GM18873 (cell line): ENCODE data around the gene IFT74.

Source experiments
- ATAC-seq: cut with Tn5 transposase; IDR thresholded peaks from one replicate; pipeline ENCODE4 v1.9.1; 2021; ENCODE audit warnings: mild to moderate bottlenecking, moderate library complexity, moderate number of reproducible peaks; ENCODE audit not compliant: unreplicated experiment, low FRiP score

The IFT74 gene

DNA sequence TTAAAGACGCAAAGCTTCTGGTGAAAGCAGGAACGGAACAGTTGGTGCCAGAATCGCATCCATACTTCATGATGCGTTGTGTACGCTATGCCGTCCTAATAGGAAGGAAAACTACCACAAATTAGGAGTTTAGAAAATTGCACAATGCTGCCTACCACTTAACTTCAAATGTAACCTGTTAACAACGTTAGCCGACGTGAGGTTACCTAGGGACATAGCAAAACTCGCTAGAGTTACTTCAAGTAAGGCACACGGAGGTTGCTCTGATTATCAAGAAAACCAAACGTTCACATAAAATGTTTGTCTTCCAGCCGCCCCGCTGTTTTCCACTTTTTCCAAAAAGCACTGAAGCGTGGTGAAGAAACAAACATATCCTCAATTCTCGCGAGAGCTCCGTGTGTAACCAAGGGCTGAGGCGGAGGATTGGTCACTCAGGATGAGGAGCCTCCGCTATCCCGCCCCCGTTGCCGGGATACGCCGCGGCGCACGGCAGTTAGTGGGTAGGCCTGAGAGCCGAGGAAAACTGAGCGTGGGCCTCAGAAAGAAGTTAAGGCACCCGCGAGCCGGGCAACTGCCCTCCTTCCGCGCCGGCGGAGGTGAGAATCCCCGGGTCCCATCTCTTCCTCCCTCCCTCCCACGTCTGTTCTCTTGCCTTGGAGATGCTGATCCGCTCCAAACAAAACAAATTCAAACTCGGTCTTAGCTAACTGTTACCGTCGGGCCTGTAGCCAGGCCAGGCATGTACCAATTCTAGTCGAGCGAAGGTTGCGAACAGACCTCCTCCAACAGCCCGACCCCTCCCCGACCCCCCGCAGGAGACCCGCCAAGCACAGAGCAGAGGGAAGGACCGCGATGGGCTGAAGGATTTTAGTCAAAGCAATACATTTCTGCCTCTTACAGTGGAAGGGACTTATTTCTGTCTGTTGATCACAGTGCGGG is at the start of gene IFT74:
IFT74 (plus strand) TSS at position 492 of the 939 bp plus-strand sequence. CDS start 5,556 bp downstream, outside the sequence.
- ATAC-seq, result peak; percentile 98

GRCh38 chr9:26913138-26913668 is 43.0 kb upstream of the IFT74 start:
- ATAC-seq, result no peak

- ATAC-seq, result no peak
Observed at GRCh38 chr9:26919698-26920097, 36.5 kb upstream of the IFT74 start.

GRCh38 chr9:26925609-26926008 is 30.6 kb upstream of the IFT74 start:
- no peak for ATAC-seq

DNA sequence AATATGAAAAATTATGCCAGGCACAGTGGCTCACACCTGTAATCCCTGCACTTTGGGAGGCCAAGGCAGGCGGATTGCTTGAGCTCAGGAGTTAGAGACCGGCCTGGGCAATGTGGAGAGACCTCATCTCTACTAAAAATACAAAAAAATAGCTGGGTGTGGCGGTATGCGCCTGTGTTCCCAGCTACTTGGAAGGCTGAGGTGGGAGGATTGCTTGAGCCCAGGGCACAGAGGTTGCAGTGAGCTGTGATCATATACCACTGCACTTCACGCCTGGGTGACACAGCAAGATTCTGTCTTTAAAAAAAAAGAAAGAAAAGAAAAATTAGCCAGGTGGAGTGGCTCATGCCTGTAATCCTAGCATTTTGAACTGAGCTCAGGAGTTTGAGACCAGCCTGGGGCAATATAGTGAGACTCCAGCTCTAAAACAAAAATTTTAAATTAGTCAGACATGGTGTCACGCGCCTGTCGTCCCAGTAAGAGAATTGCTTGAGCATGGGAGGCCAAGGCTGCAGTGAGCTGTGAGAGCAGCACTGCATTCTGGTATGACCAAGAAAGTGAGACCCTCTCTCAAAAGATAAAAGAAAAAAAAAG is 27.2 kb upstream of the IFT74 start:
- ATAC-seq, result no peak

DNA sequence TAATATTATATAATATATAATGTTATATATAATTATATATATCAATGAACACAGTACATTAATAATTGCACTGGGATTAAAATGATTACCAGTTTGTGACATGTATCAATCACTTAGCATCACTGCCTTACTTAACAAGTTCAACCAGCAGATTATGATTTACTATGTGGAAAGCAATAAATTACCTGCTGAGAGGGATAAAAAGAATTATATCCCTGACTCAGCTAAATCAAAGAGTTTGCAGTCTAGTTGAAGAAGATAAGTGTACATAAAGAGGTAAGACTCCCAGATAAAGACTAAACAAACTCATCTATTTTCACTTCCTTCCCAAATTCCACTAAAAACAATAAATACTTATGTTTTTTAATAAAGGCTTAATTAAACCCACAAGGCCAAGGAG is 20.4 kb upstream of the IFT74 start:
- no peak for ATAC-seq

GRCh38 chr9:26937816-26938371 is 18.3 kb upstream of the IFT74 start:
- ATAC-seq, result no peak

DNA sequence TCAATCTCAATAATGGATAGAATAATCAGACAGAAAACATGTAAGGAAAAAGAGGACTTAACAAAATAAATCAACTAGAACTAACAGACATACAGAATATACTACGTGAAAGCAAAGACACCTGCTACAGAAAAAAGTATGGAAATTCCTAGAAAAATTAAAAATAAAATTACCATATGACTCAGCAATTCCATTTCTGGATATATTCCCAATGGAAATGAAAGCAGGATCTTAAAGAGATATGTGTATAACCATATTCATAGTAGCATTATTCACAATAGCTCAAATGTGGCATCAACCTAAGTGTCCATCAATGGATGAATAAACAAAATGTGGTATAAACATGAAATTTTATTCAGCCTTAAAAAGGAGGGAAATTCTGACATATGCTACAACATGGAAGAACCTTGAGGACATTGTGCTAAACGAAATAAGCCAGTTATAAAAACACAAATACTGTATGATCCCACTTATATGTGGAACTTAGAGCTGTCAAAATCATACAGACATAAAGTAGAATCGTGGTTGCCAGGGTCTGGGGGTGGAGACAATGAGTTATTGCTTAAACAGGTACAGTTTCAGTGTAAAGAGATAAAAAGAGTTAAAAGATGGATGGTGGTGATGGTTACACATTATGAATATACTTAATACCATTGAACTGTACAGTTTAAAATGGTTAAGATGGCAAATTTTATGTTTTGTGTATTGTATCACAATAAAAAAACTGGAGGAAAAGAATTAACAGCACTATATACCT is 16.1 kb upstream of the IFT74 start:
- ATAC-seq, result no peak

DNA sequence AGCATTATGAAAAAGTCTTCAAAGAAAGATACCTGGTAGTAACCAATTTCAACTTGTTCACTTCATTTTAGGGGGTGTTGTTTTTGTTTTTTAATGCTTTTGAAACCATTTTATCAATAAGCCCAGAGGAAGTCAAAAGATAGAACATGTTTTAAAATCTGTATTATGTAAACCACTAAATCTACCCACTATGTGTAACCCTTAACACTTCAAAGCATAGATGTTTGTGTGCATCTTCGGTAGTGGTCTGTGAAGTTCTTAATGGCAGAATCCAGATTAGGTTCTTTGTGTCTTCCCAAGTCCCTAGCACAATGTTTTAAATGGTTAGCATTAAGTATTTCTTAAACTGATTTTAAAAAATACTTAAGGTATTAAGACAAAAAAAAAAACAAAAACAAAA is 15.4 kb upstream of the IFT74 start:
- ATAC-seq, result no peak

DNA sequence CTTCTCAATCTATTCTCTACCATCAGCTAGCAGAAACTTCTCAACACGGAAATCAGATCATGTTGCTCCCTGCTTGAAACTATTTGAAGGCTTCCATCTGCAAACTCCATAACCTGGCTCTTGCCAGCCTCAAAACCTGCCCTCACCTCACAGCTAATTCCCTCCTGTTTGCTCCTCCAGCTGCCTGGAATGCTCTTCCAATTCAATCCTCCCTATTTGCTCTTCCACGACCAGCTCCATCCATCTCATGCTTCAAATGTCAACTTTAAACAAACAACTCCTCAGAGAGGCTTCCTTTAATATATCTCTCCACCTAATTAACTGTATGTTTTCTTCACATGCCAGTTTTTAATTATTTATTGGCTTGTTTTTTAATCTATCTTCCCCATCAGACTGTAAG is 10.6 kb upstream of the IFT74 start:
- no peak for ATAC-seq

DNA sequence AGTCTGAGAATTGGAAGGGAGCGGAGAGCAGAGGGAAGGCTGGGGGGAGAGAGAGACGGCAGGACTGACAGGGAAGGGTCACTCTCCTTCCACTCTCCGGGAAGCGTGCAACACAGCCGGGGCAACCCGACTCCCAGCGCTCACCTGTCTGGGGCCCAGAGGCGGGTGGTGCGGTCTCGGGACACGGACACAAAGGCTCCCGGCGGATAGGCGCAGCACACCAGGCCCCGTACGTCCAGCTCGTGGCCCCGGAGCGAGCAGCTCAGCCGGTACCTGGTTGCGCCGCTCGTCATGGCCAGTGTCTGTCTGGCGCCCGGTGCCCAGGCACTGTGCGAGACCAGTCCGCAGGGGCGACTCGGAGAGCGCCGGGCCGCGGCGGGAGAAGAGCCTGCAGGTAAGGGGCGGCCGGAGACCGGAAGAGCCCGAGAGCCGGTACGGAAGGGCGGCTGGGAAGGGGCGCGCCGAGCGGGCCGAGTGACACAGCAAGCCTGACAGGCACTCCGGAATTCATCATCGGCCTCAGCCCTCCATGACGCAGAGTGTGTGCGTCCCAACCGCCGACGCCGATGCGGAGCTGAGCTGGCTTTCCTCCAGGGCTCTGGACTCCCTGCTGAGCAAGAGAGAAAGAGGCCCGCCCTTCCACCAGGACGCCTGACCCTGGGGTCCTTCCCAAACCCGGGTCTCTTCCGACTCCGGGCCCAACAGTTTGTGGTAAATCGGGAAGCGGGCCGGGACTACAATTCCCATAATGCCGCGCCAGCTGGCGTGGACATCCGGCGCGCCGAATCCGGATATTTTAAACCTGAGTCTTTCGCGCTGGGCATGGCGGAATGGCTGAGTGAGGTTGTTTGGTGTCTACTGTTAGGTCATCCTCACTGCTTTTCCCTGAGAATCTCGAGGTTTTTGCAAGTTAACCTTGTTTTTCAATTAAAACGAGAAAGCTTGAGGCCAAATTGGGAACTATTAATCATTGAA is 9.2 kb upstream of the IFT74 start, which contains the start of gene PLAA:
PLAA (minus strand) TSS at position 490 of the 975 bp plus-strand sequence; CDS start at position 293, 197 bp downstream.
- ATAC-seq, result peak; percentile 99

DNA sequence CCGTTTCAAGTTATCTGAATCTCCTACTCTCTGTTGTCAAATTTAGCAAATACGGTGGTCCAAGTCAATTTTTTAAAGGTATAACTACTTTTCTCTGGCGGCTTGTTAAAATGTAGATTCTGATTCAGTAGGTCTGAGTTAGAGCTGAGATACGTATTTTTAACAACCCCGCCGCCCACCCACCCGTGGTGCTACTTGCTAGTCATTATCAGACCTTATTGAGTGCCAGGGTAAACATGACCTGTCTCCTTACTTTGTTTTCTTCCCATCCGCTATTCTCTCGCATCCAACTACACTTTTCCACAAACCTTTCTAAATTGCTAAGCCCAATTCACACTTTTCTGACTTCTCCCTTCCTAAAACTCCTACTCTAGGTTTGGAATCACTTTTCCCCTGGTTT is 8.5 kb upstream of the IFT74 start:
- no peak for ATAC-seq

DNA sequence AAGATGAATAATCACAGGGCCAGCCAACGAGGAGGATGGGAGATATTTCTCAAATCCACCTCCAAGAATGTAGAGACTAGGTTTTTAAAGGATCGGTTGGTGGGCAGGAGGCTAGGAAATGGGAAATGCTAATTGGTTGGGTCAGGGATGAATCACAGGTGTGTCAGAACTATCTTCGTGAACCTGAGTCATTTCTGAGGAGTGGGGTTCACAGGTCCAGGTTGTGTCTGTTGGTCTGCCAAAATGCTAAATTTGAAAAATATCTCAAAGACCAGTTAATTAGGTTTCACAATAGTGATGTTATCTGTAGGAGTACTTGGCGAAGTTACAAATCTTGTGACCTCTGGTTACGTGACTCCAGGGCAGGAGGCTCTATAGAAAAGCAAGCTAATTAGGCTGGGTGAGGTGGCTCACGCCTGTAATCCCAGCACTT is 6.6 kb upstream of the IFT74 start:
- ATAC-seq, result no peak

DNA sequence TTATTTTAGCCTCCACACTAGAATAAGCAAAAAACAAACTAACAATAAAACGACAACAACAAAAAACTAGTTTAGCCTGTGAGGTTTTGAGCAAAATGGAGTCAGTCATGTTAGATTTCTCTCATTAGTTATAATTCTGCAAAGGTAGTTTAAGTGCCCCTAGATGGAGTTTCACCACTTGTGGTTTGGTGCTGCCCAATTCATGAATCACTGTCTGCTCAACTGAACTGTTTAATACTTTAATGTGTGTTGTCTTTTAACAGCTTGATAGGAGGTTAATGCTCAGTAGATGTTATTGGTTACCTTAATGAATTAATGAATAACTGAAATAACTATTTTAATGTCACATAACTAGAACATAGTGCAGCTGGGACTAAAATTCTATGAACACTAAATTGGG is 5.7 kb upstream of the IFT74 start:
- ATAC-seq, result no peak

DNA sequence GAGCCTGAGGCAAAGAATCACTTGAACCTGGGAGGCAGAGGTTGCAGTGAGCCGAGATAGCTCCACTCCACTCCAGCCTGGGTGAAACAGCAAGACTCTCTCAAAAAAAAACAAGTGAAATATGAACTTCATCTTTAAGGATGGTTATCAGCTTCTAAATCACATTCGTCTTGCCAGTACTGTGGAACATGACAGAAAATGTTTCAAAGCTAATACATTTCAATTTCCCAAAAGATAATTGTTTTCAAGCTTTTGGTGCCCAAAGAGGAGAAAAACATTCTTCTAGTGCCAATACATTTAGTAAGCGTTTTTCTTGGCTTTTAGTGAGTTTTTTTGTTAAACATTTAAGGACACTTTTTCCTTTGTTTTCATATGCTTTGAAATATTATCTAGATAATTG is 4.4 kb upstream of the IFT74 start:
- no peak for ATAC-seq

DNA sequence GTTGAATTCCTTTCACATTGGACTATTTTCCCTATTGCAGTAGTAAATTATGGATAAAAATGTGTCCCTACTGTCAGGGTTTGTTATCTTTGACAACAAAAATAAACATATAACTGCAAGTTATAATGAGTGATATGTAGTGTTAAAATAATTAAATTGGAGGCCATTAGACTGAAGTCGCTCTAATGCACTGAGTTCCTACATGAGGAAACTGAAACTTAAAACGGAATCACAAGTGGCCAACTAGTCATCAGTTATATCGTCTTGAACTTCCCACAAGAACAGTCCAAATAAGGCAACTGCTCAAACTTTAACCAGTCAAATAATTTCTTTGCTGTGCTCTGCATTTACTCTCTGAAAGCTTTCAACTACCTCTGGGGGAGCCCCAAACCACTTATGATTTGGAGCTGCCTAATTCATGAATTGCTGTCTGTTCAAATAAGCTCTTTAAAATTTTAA is 2.1 kb upstream of the IFT74 start:
- no peak for ATAC-seq

DNA sequence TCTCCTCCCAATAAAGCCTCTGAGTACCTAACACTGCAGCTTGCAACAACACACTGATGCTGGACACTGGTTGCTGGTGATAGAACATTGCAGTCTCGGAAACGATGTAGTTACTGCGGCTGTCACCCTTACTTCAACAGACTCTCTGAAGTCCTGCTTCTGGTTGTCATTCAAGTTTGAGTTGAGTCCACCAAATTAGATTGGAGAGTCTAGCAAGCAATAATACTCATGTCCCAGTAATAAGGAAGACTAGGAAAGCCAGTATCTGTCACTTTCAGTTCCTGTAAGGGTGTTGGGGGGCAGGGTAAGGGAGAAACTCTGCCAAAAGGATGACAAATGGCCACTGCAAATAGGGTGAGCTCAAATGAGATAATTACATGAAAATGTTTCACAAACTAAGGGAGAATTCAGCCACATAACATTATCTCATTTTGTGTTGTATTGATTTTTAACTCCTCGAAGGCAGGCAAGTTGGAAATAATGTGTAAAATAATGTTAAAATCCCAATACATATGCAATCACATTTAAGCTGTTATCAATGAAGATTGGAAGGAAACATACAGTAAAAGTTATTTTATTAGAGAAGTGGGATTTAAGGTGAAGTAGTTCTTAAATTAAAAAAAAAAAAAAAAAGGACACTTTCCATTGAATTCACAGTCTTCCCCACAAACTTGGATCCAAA is 849 bp upstream of the IFT74 start:
- peak; percentile 29 for ATAC-seq

- no peak for ATAC-seq
Observed at GRCh38 chr9:26956860-26957233, 635 bp downstream of the IFT74 start.

DNA sequence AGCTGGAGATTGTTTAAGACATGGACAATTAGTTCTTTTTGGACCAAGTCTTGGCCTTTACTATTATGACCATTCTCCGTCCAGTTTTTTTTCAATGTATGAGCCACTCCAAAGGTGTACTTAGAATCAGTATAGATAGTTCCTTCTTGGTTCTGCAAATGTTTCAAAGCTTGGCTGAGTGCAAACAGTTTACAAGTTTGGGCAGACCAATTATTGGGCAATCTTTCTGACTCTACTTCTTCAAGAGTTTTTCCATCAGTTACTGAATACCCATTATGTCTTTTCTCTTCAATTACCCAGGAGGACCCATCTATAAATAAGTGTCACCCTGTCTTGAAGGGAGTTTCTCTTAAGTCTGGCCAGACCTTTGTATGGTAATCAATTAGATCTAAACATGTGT is 15.5 kb downstream of the IFT74 start:
- ATAC-seq, result no peak
